Bronchial epithelial cell (primary cell): ENCODE data around the gene AVPR2. TPM values are rescaled to one million over a fixed set of nuclear protein-coding genes. Genes with fewer than 3 reads are reported as not detected.

ENCODE experiments used
- DNase-seq: peaks from one replicate; pipeline ENCODE4 v3.0.0-alpha.2; 2010; ENCODE audit warnings: low read depth
- FAIRE-seq: peaks from 2 replicates; lab custom pipeline; 2011; peaks lifted over from hg19 to GRCh38; lab: Jason Lieb, UNC
- H3K27me3 ChIP-seq: 2 replicates; pipeline ENCODE4 v1.5.1; 2011; ENCODE audit warnings: low read length; ENCODE audit not compliant: control insufficient read depth, insufficient read depth
- H3K36me3 ChIP-seq: 2 replicates; pipeline ENCODE4 v1.5.1; 2011; ENCODE audit warnings: low read length; ENCODE audit not compliant: control insufficient read depth, insufficient read depth
- H3K4me3 ChIP-seq: 2 replicates; pipeline ENCODE4 v1.5.1; 2011; ENCODE audit warnings: mild to moderate bottlenecking, low read depth, low read length, control low read depth
- total RNA-seq: library from RNA; depleted of rRNA; stranded (reverse); fragments of >200 nt; gene quantifications from 2 replicates; pipeline ENCODE4 v1.2.1, GENCODE V29; 2014
- TF ChIP-seq, protein P1 (sequence below): IDR thresholded peaks from 2 replicates; pipeline ENCODE4 v1.5.1; 2011; ENCODE audit warnings: mild to moderate bottlenecking, moderate library complexity, low read length, control low read depth, inconsistent platforms; ENCODE audit not compliant: insufficient read depth, severe bottlenecking

AVPR2 gene
- total RNA-seq, 1 donor from 2014 or later = not detected

DNA sequence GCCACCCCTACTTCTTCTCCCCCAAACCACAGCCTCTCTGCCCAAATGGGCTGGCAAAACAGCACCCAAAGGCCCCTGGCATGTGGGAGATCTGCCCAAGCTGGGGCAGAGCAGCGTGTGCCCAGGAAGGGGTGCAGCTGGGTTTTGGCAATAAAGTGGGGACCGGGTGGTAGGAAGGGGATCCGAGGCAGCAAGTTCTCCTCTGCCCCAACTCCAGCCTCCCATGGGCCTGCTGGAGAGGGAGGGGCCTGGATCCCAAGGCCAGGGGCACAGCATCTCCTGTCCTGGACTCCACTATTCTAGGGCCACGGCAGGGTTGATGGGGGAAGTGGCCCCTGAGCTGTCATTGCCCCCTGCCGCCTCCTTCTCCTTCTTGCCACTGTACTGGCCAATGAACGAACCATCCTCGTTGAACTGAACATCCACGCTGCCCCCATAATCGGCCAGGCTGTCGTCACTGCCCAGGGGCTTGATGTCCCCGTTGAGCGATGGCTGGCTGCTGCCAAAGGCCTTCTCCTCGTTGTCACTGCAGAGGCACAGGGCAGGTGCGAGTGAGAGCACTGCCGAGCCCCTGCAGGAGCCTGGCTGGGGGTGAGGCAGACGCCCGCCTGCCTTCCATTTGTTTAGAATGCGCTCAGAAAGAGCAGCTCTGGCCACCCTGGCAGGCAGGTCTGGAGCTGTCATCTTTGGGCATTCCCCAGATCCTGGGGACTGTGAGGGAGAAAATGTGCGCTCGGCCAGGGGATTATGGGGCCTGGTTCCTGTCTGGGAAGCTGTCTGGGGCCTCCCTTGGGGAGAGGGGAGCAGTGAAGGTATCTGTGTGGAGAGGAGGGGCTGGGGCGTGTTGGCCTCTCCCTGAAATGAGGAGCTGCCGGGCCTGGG is 41.9 kb upstream of the AVPR2 start:
- DNase-seq = no peak
- Histone ChIP-seq H3K4me3 (no peak overlapping the region), H3K27me3 (no peaks in the 10 kb centered on the region), H3K36me3 (no peaks in the 10 kb centered on the region)
- FAIRE-seq = no peak
- TF ChIP-seq, protein P1, sequence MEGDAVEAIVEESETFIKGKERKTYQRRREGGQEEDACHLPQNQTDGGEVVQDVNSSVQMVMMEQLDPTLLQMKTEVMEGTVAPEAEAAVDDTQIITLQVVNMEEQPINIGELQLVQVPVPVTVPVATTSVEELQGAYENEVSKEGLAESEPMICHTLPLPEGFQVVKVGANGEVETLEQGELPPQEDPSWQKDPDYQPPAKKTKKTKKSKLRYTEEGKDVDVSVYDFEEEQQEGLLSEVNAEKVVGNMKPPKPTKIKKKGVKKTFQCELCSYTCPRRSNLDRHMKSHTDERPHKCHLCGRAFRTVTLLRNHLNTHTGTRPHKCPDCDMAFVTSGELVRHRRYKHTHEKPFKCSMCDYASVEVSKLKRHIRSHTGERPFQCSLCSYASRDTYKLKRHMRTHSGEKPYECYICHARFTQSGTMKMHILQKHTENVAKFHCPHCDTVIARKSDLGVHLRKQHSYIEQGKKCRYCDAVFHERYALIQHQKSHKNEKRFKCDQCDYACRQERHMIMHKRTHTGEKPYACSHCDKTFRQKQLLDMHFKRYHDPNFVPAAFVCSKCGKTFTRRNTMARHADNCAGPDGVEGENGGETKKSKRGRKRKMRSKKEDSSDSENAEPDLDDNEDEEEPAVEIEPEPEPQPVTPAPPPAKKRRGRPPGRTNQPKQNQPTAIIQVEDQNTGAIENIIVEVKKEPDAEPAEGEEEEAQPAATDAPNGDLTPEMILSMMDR = no peak

DNA sequence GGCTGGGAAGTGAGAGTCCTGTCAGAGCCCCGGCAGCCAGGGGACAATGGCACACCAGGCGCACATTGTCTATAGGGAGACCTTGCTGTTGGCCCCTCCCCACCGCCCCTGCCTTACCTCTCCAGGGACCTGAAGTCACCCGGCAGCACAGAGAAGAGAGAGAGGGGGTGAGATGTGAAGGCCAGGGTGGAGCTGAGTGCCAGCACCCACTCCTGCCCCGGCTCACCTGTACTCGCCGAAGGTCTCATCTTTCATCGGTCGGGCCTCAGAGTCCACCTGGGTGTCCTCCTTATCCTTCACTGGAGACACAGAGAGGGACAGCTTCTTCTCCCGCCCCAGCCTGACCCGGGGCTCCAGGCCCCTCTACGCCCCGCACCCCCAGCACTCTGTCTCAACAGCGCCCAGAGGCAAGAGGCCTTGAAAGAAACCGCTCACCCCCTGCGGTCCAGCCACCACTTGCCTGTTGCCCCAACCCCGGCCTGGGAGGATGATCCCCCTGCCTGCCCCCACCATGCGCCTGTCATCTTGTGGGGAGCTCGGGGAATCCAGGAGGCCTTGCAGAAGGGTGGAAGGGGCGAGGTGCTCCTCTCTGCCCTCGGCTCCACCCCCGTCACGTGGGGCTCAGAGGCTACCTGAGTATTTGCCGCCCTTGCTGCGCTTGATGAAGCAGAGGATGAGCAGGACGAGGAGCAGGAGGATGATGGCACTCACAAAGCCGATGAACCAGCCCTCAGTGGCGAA is 41.1 kb upstream of the AVPR2 start:
- Histone ChIP-seq H3K27me3 (no peaks in the 10 kb centered on the region), H3K4me3 (no peak overlapping the region), H3K36me3 (no peaks in the 10 kb centered on the region)
- TF ChIP-seq, protein P1 = no peak
- no peak for FAIRE-seq
- no peak for DNase-seq

DNA sequence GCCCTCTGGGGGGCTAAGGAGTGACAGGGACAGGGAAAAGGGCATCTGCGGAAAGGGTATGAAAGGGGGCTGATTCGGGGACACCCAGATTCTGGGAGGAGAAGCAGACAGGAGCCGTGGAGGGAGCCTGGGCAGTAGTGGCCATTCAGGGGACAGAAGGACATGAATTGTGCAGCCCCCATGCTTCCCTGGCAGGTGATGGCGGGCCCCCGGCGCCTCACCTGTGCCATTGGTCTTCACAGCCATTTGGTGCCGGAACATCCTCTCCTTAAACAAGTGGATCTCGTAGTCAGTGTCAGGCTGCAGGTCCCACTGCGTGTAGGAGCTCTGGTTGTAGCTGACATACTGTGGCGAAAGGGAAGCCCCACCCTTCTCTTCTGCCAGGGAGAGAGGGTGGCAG is 40.4 kb upstream of the AVPR2 start:
- TF ChIP-seq, protein P1 = no peak
- no peak for FAIRE-seq
- H3K4me3 ChIP-seq = no peak overlapping the region
- H3K27me3 ChIP-seq = no peaks in the 10 kb centered on the region
- no peak for DNase-seq
- H3K36me3 ChIP-seq = no peaks in the 10 kb centered on the region

DNA sequence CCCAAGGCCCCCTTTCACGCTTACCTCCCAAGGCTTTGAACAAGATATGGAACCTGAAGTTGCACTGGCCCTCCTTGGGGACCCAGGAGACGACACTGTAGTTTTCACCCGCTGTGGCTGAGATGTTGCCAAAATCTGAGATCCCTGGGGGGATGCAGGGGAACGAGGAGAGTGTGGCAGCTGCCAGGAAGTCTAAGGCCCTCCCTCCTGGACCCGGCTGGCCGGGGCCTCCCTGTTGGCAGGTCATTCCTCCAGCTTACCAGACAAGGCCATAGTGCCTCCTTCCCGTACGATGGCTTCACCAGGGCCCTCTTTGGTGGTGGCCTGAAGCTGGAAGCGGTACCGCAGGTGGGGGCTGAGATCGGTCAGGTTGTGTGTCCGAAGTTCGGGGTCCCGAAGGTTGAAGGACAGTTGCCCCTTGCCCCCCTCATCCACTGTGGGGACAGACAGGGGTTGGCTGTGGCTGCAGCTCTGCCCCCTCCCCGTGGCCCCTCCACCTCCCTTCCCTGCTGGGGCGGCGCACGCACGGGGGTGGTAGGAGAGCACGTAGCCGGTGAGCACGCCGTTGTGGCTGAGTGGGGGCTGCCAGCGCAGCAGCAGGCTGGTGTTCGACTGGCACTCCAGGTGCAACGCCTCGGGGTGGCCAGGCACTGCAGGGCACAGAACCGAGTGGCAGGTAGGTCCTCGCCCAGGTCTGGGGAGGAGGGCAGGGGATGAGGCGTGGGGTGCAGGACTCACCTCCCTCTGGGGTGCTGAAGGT is 39.7 kb upstream of the AVPR2 start:
- TF ChIP-seq, protein P1 = no peak
- Histone ChIP-seq H3K27me3 (no peaks in the 10 kb centered on the region), H3K36me3 (no peaks in the 10 kb centered on the region), H3K4me3 (no peak overlapping the region)
- no peak for FAIRE-seq
- no peak for DNase-seq

DNA sequence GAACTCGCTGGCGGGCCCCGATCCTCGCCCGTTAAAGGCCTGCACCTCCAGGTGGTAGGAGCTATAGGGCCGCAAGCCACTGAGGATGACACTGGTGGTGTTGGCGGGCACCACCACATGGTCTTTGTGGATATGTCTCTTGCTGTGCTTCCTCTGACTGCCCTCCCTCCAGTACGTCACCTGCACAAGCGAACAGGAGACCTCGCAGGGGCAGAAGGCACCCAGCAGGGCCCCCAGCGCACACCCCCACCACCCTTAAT is 39.2 kb upstream of the AVPR2 start:
- Histone ChIP-seq H3K36me3 (no peaks in the 10 kb centered on the region), H3K27me3 (no peaks in the 10 kb centered on the region), H3K4me3 (no peak overlapping the region)
- DNase-seq (no peak), FAIRE-seq (no peak)
- TF ChIP-seq, protein P1 = no peak
